Upper lobe of left lung (tissue), 6 donors: ENCODE data around the gene ERFL. TPM values are rescaled to one million over a fixed set of nuclear protein-coding genes. Genes with fewer than 3 reads are reported as not detected.
A peak's percentile ranks its signal among the peaks of the same experiment; 100 is the strongest.
"Not testable (repeated sequence)": the region's sequence is repeated elsewhere in the genome, so short reads cannot be mapped to it uniquely, and the experiment has no call there.

Experiments
- ATAC-seq, 2 donors: fragments of 200-7000 bp; cut with Tn5 transposase; one replicate each; pipeline ENCODE4 v1.9.1; 2022; ENCODE audit warnings: mild to moderate bottlenecking in 2 of 2, moderate library complexity in 2 of 2; ENCODE audit not compliant: low FRiP score in 2 of 2
- DNase-seq, 2 donors: peaks; one replicate each; pipeline ENCODE4 v3.0.0-alpha.2; 2019 to 2020
- H3K27ac ChIP-seq, 4 donors: fragments of 200-600 bp; sonication (generic); one replicate each; pipeline ENCODE4 v1.5.1; 2016 to 2019
- H3K27me3 ChIP-seq, 4 donors: fragments of 200-600 bp; sonication (generic); one replicate each; pipeline ENCODE4 v1.5.1; 2017 to 2019
- H3K36me3 ChIP-seq, 4 donors: fragments of 200-600 bp; sonication (generic); one replicate each; pipeline ENCODE4 v1.5.1; 2016 to 2019
- H3K4me1 ChIP-seq, 4 donors: fragments of 200-600 bp; sonication (generic); one replicate each; pipeline ENCODE4 v1.5.1; 2018 to 2019
- H3K4me3 ChIP-seq, 4 donors: fragments of 200-600 bp; sonication (generic); one replicate each; pipeline ENCODE4 v1.5.1; 2017 to 2019; ENCODE audit warnings: mild to moderate bottlenecking in 2 of 4, moderate library complexity in 1 of 4
- H3K9me3 ChIP-seq, 4 donors: fragments of 200-600 bp; sonication (generic); one replicate each; pipeline ENCODE4 v1.5.1; 2018 to 2019
- EP300 ChIP-seq, 4 donors: sonication (generic); formaldehyde crosslinking; IDR thresholded peaks; one replicate each; pipeline ENCODE4 v1.5.1; 2017; ENCODE audit warnings: antibody characterized with exemption in 4 of 4, control low read depth in 2 of 4
- POLR2A ChIP-seq, 4 donors: fragments of 450-650 bp; IDR thresholded peaks; one replicate each; pipeline ENCODE4 v1.5.1; 2016 to 2017; ENCODE audit warnings: antibody characterized with exemption in 4 of 4, mild to moderate bottlenecking in 2 of 4
- POLR2AphosphoS5 ChIP-seq, 2 donors: sonication (generic); formaldehyde crosslinking; IDR thresholded peaks; one replicate each; pipeline ENCODE4 v1.5.1; 2017; ENCODE audit warnings: antibody characterized with exemption in 2 of 2
- WGBS, 2 donors: methylation state at CpG; one replicate each; pipeline ENCODE4 v1.1.5; 2017 to 2018; 5-methylcytosine and 5-hydroxymethylcytosine counted together
- total RNA-seq, 6 donors: library from RNA; depleted of rRNA in 4 of 6; stranded (reverse); fragments of >200 nt in 4 of 6; gene quantifications; one replicate each; pipeline versions ENCODE4 v1.1.0 to v1.2.1, GENCODE V29; 2016 to 2021
- TF ChIP-seq, protein P1 (sequence below), 6 experiments: fragments of 450-650 bp in 4 of 6; fragments of 200-600 bp in 2 of 6; sonication (generic) in 2 of 6; IDR thresholded peaks; one replicate each; pipeline ENCODE4 v1.5.1; 2016 to 2019; ENCODE audit warnings: antibody characterized with exemption in 6 of 6
- donor health status: DM: no; HTN: no; CAD: no; lungs with moderate emphysema.
- donor health status: DM: no; HTN: yes; CAD: no; lungs with severe emphysema.

ERFL gene
- total RNA-seq, 6 donors from 2014 or later = 0.20 to 6.3 (median 0.49) TPM; not detected in 1

DNA sequence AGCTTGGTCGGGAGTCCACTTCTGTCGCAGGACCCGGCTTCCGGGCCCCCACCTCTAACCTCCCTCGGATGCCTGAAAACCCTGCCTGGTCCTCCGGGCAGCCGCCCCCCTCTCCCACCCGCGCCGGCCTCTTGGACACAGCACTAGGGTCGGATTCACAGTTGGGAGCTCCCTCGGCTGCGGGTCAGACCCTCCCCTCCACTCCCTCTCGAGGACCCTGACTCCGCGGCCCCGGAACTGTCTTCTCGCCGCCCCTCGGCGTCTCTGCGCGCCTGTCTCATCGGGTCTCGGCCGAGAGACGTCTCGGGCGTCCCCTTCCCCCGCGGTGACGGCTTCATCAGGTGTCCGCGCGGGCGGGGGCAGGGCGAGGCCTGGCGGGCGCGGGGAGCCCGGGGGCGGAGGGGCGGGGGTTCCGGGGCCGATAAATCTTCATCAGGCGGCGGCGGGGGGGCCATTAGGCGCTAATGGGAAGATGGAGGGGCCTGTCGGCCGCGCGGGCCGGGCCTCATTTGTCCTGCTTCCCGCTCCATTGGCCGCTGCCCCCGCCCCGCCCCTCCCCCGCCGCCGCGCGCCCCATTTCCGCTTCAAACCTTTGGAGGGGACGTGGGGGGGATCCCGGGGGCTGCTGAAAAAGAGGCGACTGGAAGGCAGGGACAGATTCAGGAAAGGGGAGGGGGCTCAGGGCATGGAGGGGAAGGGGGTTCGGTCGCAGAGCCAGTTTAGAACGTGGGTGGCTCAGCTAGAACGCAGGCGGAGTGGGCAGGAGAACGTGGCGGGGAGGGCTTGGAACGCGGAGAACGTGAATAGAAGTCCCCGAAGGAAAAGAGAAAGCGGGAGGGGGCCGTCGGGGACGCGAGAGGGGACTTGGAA is 11.8 kb upstream of the ERFL start:
- Histone ChIP-seq H3K9me3 (no peaks in the 10 kb centered on the region), H3K36me3 (no peaks in the 10 kb centered on the region), H3K4me3 (peak overlapping the region; percentile 43 to 60 (median 49)), H3K27me3 (peaks cover 0 to 26% (median 13%) of the 10 kb centered on the region in 4 donors), H3K27ac (peak overlapping the region in 2 of 4 donors; percentile 32 to 46), H3K4me1 (peaks cover 6 to 16% (median 16%) of the 10 kb centered on the region in 4 donors)
- WGBS, 2 donors = 1 to 4% methylated on average over 25 to 59 of the region's 83 CpGs
- DNase-seq (peak; percentile 34 to 89), ATAC-seq (peak in 1 of 2 donors; percentile 55)
- no peak for TF ChIP-seq EP300 (IDR thresholded peaks at IDR 0.05)
- no peak for TF ChIP-seq POLR2AphosphoS5 (IDR thresholded peaks at IDR 0.05)
- TF ChIP-seq, protein P1, sequence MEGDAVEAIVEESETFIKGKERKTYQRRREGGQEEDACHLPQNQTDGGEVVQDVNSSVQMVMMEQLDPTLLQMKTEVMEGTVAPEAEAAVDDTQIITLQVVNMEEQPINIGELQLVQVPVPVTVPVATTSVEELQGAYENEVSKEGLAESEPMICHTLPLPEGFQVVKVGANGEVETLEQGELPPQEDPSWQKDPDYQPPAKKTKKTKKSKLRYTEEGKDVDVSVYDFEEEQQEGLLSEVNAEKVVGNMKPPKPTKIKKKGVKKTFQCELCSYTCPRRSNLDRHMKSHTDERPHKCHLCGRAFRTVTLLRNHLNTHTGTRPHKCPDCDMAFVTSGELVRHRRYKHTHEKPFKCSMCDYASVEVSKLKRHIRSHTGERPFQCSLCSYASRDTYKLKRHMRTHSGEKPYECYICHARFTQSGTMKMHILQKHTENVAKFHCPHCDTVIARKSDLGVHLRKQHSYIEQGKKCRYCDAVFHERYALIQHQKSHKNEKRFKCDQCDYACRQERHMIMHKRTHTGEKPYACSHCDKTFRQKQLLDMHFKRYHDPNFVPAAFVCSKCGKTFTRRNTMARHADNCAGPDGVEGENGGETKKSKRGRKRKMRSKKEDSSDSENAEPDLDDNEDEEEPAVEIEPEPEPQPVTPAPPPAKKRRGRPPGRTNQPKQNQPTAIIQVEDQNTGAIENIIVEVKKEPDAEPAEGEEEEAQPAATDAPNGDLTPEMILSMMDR (IDR thresholded peaks at IDR 0.05) = no peak

DNA sequence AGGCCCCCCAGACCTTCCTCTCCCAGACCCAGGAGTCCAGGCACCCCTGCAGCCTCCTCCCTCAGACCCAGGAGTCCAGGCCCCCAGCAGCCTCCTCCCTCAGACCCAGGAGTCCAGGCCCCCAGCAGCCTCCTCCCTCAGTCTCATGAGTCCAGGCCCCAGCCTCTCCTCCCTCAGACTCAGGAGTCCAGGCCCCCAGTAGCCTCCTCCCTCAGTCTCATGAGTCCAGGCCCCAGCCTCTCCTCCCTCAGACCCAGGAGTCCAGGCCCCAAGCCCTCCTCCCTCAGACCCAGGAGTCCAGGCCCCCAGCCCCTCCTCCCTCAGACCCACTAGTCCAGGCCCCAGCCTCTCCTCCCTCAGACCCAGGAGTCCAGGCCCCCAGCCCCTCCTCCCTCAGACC is 11.0 kb upstream of the ERFL start:
- ATAC-seq, H3K36me3 ChIP-seq, H3K4me3 ChIP-seq, DNase-seq, H3K9me3 ChIP-seq, H3K27ac ChIP-seq: not testable (repeated sequence)
- Histone ChIP-seq H3K4me1 (peaks cover 6 to 16% (median 16%) of the 10 kb centered on the region in 4 donors), H3K27me3 (peaks cover 0 to 26% (median 13%) of the 10 kb centered on the region in 4 donors)

DNA sequence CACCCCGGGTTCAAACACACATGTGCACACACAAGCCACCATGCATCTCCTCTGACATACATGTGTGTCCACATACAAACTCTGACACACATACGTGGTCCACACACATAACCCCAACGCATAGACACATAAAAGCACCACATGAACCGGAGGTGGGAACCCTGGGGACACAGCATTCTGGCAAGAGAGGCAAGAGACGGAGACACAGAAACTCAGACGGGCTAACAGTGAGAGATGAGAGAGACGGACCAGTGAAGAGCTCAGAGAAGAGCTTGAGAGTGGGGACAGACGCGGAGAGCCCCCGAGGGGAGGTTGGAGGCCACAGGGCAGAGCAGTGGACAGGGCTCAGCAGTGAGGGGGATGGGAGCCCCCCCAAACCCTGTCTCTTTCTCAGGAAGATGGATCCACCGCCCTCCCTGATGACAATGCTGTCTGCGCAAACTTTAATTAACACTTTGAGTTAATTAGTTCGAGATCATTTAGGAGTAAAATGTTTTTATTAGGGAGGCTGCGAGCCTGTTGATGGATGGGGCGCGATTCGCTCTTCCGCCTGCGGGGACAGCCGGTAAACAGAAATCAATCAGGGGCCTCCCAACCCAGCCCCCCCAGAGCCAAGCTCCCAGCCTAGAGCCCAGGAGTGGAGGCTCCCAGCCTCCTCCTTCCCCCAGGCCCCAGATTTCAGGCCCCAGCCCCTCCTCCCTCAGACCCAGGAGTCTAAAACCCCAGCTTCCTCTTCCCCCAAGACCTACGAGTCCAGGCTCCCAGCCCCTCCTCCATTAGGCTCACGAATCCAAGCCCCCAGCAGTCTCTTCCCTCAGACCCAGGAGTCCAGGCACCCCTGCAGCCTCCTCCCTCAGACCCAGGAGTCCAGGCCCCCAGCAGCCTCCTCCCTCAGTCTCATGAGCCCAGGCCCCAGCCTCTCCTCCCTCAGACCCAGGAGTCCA is 9.5 kb upstream of the ERFL start:
- ATAC-seq = no peak
- Histone ChIP-seq H3K4me3 (no peak overlapping the region), H3K27me3 (peaks cover 0 to 26% (median 13%) of the 10 kb centered on the region in 4 donors), H3K9me3 (no peaks in the 10 kb centered on the region), H3K4me1 (peaks cover 6 to 20% (median 16%) of the 10 kb centered on the region in 4 donors), H3K36me3 (no peaks in the 10 kb centered on the region), H3K27ac (no peak overlapping the region)
- TF ChIP-seq, protein P1 (IDR thresholded peaks at IDR 0.05) = no peak
- no peak for TF ChIP-seq EP300 (IDR thresholded peaks at IDR 0.05)
- no peak for TF ChIP-seq POLR2A (IDR thresholded peaks at IDR 0.05)
- no peak for TF ChIP-seq POLR2AphosphoS5 (IDR thresholded peaks at IDR 0.05)
- WGBS, 2 donors = 45 to 53% methylated on average over 21 to 22 of the region's 22 CpGs
- DNase-seq = no peak

DNA sequence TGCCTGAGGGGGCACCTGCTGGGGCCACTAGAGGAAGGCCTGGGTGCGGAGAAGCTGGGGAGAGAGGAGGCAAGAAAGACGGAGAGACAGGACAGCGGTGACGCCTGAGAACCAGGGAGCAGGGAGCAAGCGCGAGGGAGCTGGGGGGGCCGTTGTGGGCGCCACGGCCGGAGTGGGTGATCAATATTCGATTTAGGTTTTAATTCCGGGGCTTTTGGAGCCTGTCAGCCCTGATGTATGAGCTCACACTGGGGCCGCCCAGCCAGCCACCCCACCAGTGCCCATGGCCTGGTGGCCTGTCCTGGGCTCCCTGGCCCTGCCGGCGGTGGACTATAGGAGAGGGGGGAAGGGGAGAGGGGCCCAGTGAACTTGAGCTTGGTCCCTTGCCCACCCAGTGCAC is 8.7 kb upstream of the ERFL start:
- H3K36me3 ChIP-seq = no peaks in the 10 kb centered on the region
- H3K27me3 ChIP-seq = peaks cover 0 to 26% (median 13%) of the 10 kb centered on the region in 4 donors
- DNase-seq = peak in 1 of 2 donors; percentile 67
- H3K9me3 ChIP-seq = no peaks in the 10 kb centered on the region
- TF ChIP-seq, protein P1 (IDR thresholded peaks at IDR 0.05) = no peak
- TF ChIP-seq EP300 (IDR thresholded peaks at IDR 0.05) (no peak), POLR2A (IDR thresholded peaks at IDR 0.05) (no peak), POLR2AphosphoS5 (IDR thresholded peaks at IDR 0.05) (no peak)
- no peak overlapping the region for H3K4me3 ChIP-seq
- peak in 1 of 2 donors; percentile 27 for ATAC-seq
- H3K4me1 ChIP-seq = peaks cover 6 to 27% (median 16%) of the 10 kb centered on the region in 4 donors
- WGBS, 2 donors = 70 to 76% methylated on average over 12 to 15 of the region's 15 CpGs
- no peak overlapping the region for H3K27ac ChIP-seq

DNA sequence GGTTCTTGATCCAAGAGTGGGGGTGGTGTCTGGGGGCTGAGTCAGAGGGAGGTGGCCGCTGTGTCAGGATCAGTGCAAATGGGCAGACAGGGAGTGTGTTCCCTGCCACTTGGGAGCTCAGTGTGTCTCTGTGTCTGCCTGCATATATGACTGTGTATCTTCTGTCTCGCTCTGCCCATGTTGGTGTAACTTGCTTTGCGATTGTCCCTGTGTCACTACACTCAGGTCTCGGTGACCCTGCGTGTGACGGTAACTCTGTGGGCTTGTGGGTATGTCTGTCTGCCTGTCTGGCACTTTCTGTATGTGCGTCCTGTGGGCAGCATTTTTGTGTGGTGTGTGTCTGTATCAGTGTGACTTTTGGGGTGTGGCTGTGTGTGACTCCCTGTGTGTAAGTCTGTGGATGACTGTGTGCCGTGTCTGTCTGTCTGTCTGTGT is 8.2 kb upstream of the ERFL start:
- Histone ChIP-seq H3K4me3 (no peak overlapping the region), H3K4me1 (peaks cover 6 to 27% (median 16%) of the 10 kb centered on the region in 4 donors), H3K9me3 (no peaks in the 10 kb centered on the region), H3K27me3 (peaks cover 0 to 28% (median 13%) of the 10 kb centered on the region in 4 donors), H3K27ac (no peak overlapping the region), H3K36me3 (no peaks in the 10 kb centered on the region)
- TF ChIP-seq POLR2AphosphoS5 (IDR thresholded peaks at IDR 0.05) (no peak), POLR2A (IDR thresholded peaks at IDR 0.05) (no peak), EP300 (IDR thresholded peaks at IDR 0.05) (no peak)
- TF ChIP-seq, protein P1 (IDR thresholded peaks at IDR 0.05) = no peak
- 68 to 89% methylated on average over 8 of the region's 8 CpGs for WGBS, 2 donors
- peak in 1 of 2 donors; percentile 38 for ATAC-seq
- DNase-seq = no peak
